ENCODE results near the gene FAAP20. TPM values are rescaled to one million over a fixed set of nuclear protein-coding genes. Genes with fewer than 3 reads are reported as not detected.

Gene FAAP20
- total and polyA plus RNA-seq, 2 donors (not counting 3 experiments of a cell fraction or from before 2014, with no cell fraction given): 31.5 to 62.6 TPM

- H4K20me1 ChIP-seq (replicated peaks; ENCODE audit: control insufficient read depth, extremely low read depth, insufficient read depth, low read length): no peaks in the 10 kb centered on the region
- no peak overlapping the region for H2AFZ ChIP-seq (ENCODE audit: low read depth, low read length)
- DNase-seq (ENCODE audit: low read depth, low spot score) (no peak), FAIRE-seq (no peak)
- no peaks in the 10 kb centered on the region for H3K27me3 ChIP-seq (ENCODE audit: control insufficient read depth in 2 of 2, insufficient read depth in 2 of 2, low read length in 2 of 2)
- H3K9me1 ChIP-seq (replicated peaks; ENCODE audit: control insufficient read depth, extremely low read depth, insufficient read depth, low read length): no peaks in the 10 kb centered on the region
- intact Hi-C loops (cut with micrococcal nuclease) (no loop called here), dilution Hi-C loops (cut with MboI; ENCODE audit: extremely low pct_ligation_motif_present, low sequenced_read_pairs) (loop anchor here (10.0 kb wide), 1 partner anchor 89 kb away; no protein-coding TSS in a partner anchor)
- no peaks in the 10 kb centered on the region for H3K79me2 ChIP-seq (ENCODE audit: control insufficient read depth, insufficient read depth, low read length)
- no peak overlapping the region for H3K27ac ChIP-seq (ENCODE audit: insufficient read depth, low read depth, low read length)
- BruUV-seq (replicated peaks): no TSS peak
- no peaks in the 10 kb centered on the region for H3K36me3 ChIP-seq (ENCODE audit: control insufficient read depth in 2 of 2, extremely low read depth in 1 of 2, insufficient read depth in 2 of 2, low read length in 2 of 2)
- POLR2A ChIA-PET: no interaction called here
- TF ChIP-seq EZH2 (IDR thresholded peaks at IDR 0.05; ENCODE audit: borderline replicate concordance, low read depth, low read length, severe bottlenecking): no peak
- no peak for TF ChIP-seq POLR2AphosphoS5 (IDR thresholded peaks at IDR 0.05; ENCODE audit: insufficient read depth, low read depth, low read length)
- TF ChIP-seq, protein P1, sequence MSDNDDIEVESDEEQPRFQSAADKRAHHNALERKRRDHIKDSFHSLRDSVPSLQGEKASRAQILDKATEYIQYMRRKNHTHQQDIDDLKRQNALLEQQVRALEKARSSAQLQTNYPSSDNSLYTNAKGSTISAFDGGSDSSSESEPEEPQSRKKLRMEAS (IDR thresholded peaks at IDR 0.05; ENCODE audit: insufficient read depth, insufficient read length): no peak
- TF ChIP-seq JUN (IDR thresholded peaks at IDR 0.05; ENCODE audit: borderline replicate concordance, insufficient read depth, insufficient read length, low read depth): no peak
- no peak for TF ChIP-seq POLR2A (IDR thresholded peaks at IDR 0.05; ENCODE audit: low read depth, low read length)
- TF ChIP-seq FOS (IDR thresholded peaks at IDR 0.05; ENCODE audit: borderline replicate concordance, insufficient read depth, low read length): no peak
- TF ChIP-seq GATA2 (IDR thresholded peaks at IDR 0.05; ENCODE audit: insufficient read depth, insufficient read length, low read depth, low read length): no peak
- TF ChIP-seq CTCF (IDR thresholded peaks at IDR 0.05; ENCODE audit: extremely low read depth in 1 of 2, insufficient read depth in 1 of 2, low read depth in 1 of 2, low read length in 2 of 2): no peak
- TF ChIP-seq MYC (IDR thresholded peaks at IDR 0.05; ENCODE audit: low read depth, low read length): no peak
- no peak overlapping the region for H3K4me3 ChIP-seq (replicated peaks in 1 of 3; ENCODE audit: insufficient read depth in 1 of 3, low read depth in 1 of 3, low read length in 3 of 3)
- H3K4me2 ChIP-seq (ENCODE audit: insufficient read depth, low read length): no peak overlapping the region
- no peaks in the 10 kb centered on the region for H3K9me3 ChIP-seq (replicated peaks; ENCODE audit: control insufficient read depth, insufficient read depth, low read length)
- CTCF ChIA-PET: interaction anchor here (1.2 kb wide), 1 partner anchor 166 kb away, joined by 5 read pairs; no protein-coding TSS in a partner anchor
- no peak overlapping the region for H3K9ac ChIP-seq (replicated peaks; ENCODE audit: extremely low read depth, insufficient read depth, low read length)
- H3K4me1 ChIP-seq (ENCODE audit: control insufficient read depth, extremely low read depth, insufficient read depth, low read length): peaks cover 27% of the 10 kb centered on the region
Observed at GRCh38 chr1:2215909-2216766, 21.6 kb upstream of the FAAP20 start.
